Measurements from ENCODE around the gene LMAN1.

Gene LMAN1

GRCh38 chr18:59278793-59279192 is 80.3 kb downstream of the LMAN1 start:
- H3K4me2 ChIP-seq = no peak overlapping the region
- no peak for TF ChIP-seq Cebpa-rat (IDR thresholded peaks at IDR 0.05)
- no peak overlapping the region for H3K4me3 ChIP-seq
- no peaks in the 10 kb centered on the region for H3K36me3 ChIP-seq
- peaks cover 0 to 8% (median 0%) of the 10 kb centered on the region in 10 experiments; a peak in 2 of 20 replicates for H3K4me1 ChIP-seq
- no peak overlapping the region for H3K9ac ChIP-seq
- peaks cover 8 to 11% (median 9%) of the 10 kb centered on the region in 11 experiments for H3K9me3 ChIP-seq (replicated peaks in 1 of 11)
- H3K27ac ChIP-seq = no peak overlapping the region
- no peaks in the 10 kb centered on the region for H4K20me1 ChIP-seq
- H3K27me3 ChIP-seq = peaks cover 11 to 28% (median 24%) of the 10 kb centered on the region in 11 experiments
